NCI-H2171 (cell line): ENCODE data around the gene RIMKLB.
"Not testable (repeated sequence)": the region's sequence is repeated elsewhere in the genome, so short reads cannot be mapped to it uniquely, and the experiment has no call there.

ENCODE experiments used
- DNase-seq: peaks from one replicate; lab custom pipeline; 2025; lab: John Stamatoyannopoulos, UW

The RIMKLB gene

GRCh38 chr12:8692573-8692972, 5.2 kb upstream of the RIMKLB start:
- no peak for DNase-seq

- no peak for DNase-seq
Observed at GRCh38 chr12:8695116-8695515, 2.7 kb upstream of the RIMKLB start.

- DNase-seq: no peak
Observed at GRCh38 chr12:8696442-8697090, 1.2 kb upstream of the RIMKLB start.

GRCh38 chr12:8697120-8697475, 693 bp upstream of the RIMKLB start:
- no peak for DNase-seq

GRCh38 chr12:8698132-8698851, 501 bp downstream of the RIMKLB start:
- DNase-seq: no peak

- DNase-seq: no peak
Observed at GRCh38 chr12:8698879-8699278, 1.1 kb downstream of the RIMKLB start.

GRCh38 chr12:8699714-8700113, 1.9 kb downstream of the RIMKLB start:
- no peak for DNase-seq

GRCh38 chr12:8701046-8701660, 3.4 kb downstream of the RIMKLB start:
- no peak for DNase-seq

- DNase-seq: no peak
Observed at GRCh38 chr12:8702159-8702558, 4.4 kb downstream of the RIMKLB start.

- DNase-seq: no peak
Observed at GRCh38 chr12:8709124-8709830, 11.5 kb downstream of the RIMKLB start.

- no peak for DNase-seq
Observed at GRCh38 chr12:8712572-8712971, 14.8 kb downstream of the RIMKLB start.

GRCh38 chr12:8722286-8722800, 24.6 kb downstream of the RIMKLB start:
- no peak for DNase-seq

GRCh38 chr12:8734873-8735381, 37.1 kb downstream of the RIMKLB start:
- DNase-seq: no peak

- DNase-seq: no peak
Observed at GRCh38 chr12:8742501-8742900, 44.7 kb downstream of the RIMKLB start.

- not testable (repeated sequence) for DNase-seq
Observed at GRCh38 chr12:8743121-8743520, 45.3 kb downstream of the RIMKLB start.

GRCh38 chr12:8745631-8746030, 47.8 kb downstream of the RIMKLB start:
- not testable (repeated sequence) for DNase-seq

GRCh38 chr12:8746046-8746445, 48.3 kb downstream of the RIMKLB start:
- no peak for DNase-seq

GRCh38 chr12:8760076-8760475, 62.3 kb downstream of the RIMKLB start:
- DNase-seq: not testable (repeated sequence)

GRCh38 chr12:8762701-8763100, 64.9 kb downstream of the RIMKLB start:
- not testable (repeated sequence) for DNase-seq

- DNase-seq: not testable (repeated sequence)
Observed at GRCh38 chr12:8766121-8766520, 68.3 kb downstream of the RIMKLB start.

- DNase-seq: no peak
Observed at GRCh38 chr12:8770499-8770898, 72.7 kb downstream of the RIMKLB start.

GRCh38 chr12:8771072-8771471, 73.3 kb downstream of the RIMKLB start:
- no peak for DNase-seq
